ENCODE results near the gene TMEM250.
A peak's percentile ranks its signal among the peaks of the same experiment; 100 is the strongest.

The TMEM250 gene

GRCh38 chr9:136093995-136094881, 24.4 kb downstream of the TMEM250 start:
- no peak for DNase-seq (ENCODE audit: low spot score)

- DNase-seq (ENCODE audit: low spot score) = no peak
Measured at GRCh38 chr9:136093346-136093986, 25.2 kb downstream of the TMEM250 start.

GRCh38 chr9:136092741-136093140, 25.9 kb downstream of the TMEM250 start:
- DNase-seq (ENCODE audit: low spot score) = no peak

- no peak for DNase-seq (ENCODE audit: low spot score)
Measured at GRCh38 chr9:136092353-136092650, 26.4 kb downstream of the TMEM250 start.

- DNase-seq (ENCODE audit: low spot score) = no peak
Measured at GRCh38 chr9:136091582-136092352, 26.9 kb downstream of the TMEM250 start.

- DNase-seq (ENCODE audit: low spot score) = no peak
Measured at GRCh38 chr9:136090768-136091581, 27.7 kb downstream of the TMEM250 start.

- no peak for DNase-seq (ENCODE audit: low spot score)
Measured at GRCh38 chr9:136090056-136090735, 28.5 kb downstream of the TMEM250 start.

- DNase-seq (ENCODE audit: low spot score) = peak; percentile 67
Measured at GRCh38 chr9:136089697-136090045, 29.0 kb downstream of the TMEM250 start.

- DNase-seq (ENCODE audit: low spot score) = no peak
Measured at GRCh38 chr9:136088939-136089696, 29.6 kb downstream of the TMEM250 start.

GRCh38 chr9:136088481-136088938, 30.2 kb downstream of the TMEM250 start:
- DNase-seq (ENCODE audit: low spot score) = no peak

GRCh38 chr9:136087741-136088480, 30.8 kb downstream of the TMEM250 start:
- no peak for DNase-seq (ENCODE audit: low spot score)

- no peak for DNase-seq (ENCODE audit: low spot score)
Measured at GRCh38 chr9:136086951-136087740, 31.5 kb downstream of the TMEM250 start.

GRCh38 chr9:136086213-136086881, 32.3 kb downstream of the TMEM250 start:
- no peak for DNase-seq (ENCODE audit: low spot score)

GRCh38 chr9:136085815-136086212, 32.9 kb downstream of the TMEM250 start:
- DNase-seq (ENCODE audit: low spot score) = no peak

- no peak for DNase-seq (ENCODE audit: low spot score)
Measured at GRCh38 chr9:136084063-136084944, 34.4 kb downstream of the TMEM250 start.

GRCh38 chr9:136083558-136084062, 35.1 kb downstream of the TMEM250 start:
- DNase-seq (ENCODE audit: low spot score) = no peak
